ENCODE measurements around the gene EPB41L4A. TPM values are rescaled to one million over a fixed set of nuclear protein-coding genes. Genes with fewer than 3 reads are reported as not detected.

Gene EPB41L4A
- total and polyA plus RNA-seq, 12 donors, result 6.2 to 28.4 (median 17.5) TPM

DNA sequence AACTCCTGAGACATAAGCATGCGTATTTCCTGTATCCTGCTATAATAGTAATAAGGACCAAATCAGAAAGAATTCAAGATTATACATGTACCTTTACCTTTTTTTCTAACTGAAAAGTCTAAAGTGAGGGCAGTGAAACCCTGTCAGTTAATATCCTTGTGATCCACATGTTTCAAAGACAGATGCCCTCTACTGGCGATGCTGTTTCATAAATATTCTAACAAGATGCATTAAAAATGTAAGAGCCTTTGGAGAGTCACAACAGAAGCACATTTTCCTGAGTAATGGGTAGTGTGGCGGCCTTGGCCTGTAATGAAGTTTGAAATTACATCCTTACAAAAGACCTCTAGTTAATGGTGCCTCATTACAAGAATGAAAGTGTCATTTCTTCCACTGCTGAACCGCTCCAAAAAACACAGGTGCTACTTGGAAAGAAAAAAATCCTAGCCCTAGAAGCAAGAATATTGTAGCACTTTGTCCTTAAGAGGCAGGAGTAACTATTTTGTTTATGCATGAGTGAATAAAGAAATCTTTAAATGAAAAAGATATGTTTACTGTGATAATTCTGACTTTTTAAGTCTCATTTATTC lies 232.6 kb downstream of the EPB41L4A start:
- WGBS, 2 donors, result 76 to 79% methylated on average over 4 of the region's 4 CpGs

DNA sequence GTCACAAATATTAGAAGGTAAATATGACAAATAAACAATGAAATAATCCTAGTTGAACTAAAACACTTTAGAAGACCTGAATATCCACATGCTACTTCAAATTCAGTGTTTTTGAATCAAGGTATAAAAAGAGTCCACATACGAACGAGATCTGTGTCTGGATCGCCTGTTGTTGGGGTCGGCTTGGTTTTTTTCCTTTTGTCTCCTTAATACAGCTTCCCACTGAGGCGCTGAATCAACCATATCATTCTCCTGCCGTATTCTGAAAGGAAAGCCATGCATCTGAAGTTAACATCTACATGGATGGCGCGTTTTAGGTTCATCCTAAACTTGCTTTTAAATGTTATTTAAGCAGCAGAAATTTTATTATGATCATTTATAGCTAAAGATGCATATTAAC lies 235.2 kb downstream of the EPB41L4A start:
- Histone ChIP-seq H3K27me3 (no peaks in the 10 kb centered on the region), H3K9me3 (no peaks in the 10 kb centered on the region), H3K4me1 (no peaks in the 10 kb centered on the region), H3K36me3 (peaks cover 0 to 42% (median 4%) of the 10 kb centered on the region in 9 donors), H3K4me3 (no peak overlapping the region), H3K27ac (no peak overlapping the region)
- DNase-seq, result no peak
- no peak for ATAC-seq
- TF ChIP-seq, protein P1, sequence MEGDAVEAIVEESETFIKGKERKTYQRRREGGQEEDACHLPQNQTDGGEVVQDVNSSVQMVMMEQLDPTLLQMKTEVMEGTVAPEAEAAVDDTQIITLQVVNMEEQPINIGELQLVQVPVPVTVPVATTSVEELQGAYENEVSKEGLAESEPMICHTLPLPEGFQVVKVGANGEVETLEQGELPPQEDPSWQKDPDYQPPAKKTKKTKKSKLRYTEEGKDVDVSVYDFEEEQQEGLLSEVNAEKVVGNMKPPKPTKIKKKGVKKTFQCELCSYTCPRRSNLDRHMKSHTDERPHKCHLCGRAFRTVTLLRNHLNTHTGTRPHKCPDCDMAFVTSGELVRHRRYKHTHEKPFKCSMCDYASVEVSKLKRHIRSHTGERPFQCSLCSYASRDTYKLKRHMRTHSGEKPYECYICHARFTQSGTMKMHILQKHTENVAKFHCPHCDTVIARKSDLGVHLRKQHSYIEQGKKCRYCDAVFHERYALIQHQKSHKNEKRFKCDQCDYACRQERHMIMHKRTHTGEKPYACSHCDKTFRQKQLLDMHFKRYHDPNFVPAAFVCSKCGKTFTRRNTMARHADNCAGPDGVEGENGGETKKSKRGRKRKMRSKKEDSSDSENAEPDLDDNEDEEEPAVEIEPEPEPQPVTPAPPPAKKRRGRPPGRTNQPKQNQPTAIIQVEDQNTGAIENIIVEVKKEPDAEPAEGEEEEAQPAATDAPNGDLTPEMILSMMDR (IDR thresholded peaks at IDR 0.05), result no peak
- WGBS, 2 donors, result 93 to 94% methylated on average over 8 of the region's 8 CpGs
- intact Hi-C loops (cut with DNase I), result loop anchor here in 2 of 10 donors (5.0 to 10.0 kb wide), 3 partner anchors 343 to 561 kb away; no protein-coding TSS in a partner anchor

More for the DNA sequence above, 232.6 kb downstream of the EPB41L4A start:
- Histone ChIP-seq H3K27ac (no peak overlapping the region), H3K4me3 (no peak overlapping the region), H3K4me1 (no peaks in the 10 kb centered on the region), H3K27me3 (no peaks in the 10 kb centered on the region), H3K36me3 (peaks cover 0 to 51% (median 4%) of the 10 kb centered on the region in 9 donors), H3K9me3 (no peaks in the 10 kb centered on the region)
- ATAC-seq, result peak in 1 of 8 donors; percentile 56
- TF ChIP-seq, protein P1 (IDR thresholded peaks at IDR 0.05), result peak; percentile 16 to 66 (median 55)
- DNase-seq, result no peak
- intact Hi-C loops (cut with DNase I), result loop anchor here in 1 of 10 donors (10.0 kb wide), 2 partner anchors 348 to 558 kb away; no protein-coding TSS in a partner anchor

DNA sequence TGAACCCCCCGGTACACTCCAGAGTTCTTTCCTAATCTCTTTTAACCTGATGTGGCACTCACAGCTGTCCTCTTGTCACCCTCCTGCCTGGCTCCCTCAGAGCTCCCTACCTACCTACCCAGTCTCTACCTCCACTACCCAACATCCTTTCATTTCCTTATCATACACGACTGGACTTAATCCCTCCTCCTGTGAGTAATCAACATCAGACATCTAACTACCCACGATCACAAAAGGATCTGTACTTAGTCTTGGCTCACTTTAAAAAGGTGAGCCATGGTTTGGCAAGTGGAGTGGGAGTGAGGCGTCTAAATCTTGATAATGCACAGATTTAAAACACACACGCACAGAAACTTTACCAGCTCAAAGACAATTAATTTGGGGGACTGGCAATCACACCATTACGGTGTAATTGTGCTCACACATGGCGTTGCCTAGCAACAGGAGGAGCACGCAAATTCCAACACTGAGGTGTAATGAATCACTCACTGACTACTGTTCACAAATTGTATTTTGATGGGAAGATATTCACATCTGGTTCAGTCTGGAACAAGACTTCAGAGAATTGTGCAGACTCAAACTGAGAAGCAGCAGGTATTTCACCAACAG lies 235.9 kb downstream of the EPB41L4A start:
- TF ChIP-seq, protein P1 (IDR thresholded peaks at IDR 0.05), result no peak
- no peaks in the 10 kb centered on the region for H3K27me3 ChIP-seq
- ATAC-seq (peak in 2 of 8 donors; percentile 37 to 55), DNase-seq (no peak)
- no peaks in the 10 kb centered on the region for H3K9me3 ChIP-seq
- no peaks in the 10 kb centered on the region for H3K4me1 ChIP-seq
- WGBS, 2 donors, result 39 to 49% methylated on average over 8 of the region's 8 CpGs
- intact Hi-C loops (cut with DNase I), result loop anchor here in 2 of 10 donors (5.0 to 10.0 kb wide), 3 partner anchors 344 to 562 kb away; no protein-coding TSS in a partner anchor
- no peak overlapping the region for H3K4me3 ChIP-seq
- H3K27ac ChIP-seq, result no peak overlapping the region
- H3K36me3 ChIP-seq, result peaks cover 0 to 42% (median 4%) of the 10 kb centered on the region in 9 donors

DNA sequence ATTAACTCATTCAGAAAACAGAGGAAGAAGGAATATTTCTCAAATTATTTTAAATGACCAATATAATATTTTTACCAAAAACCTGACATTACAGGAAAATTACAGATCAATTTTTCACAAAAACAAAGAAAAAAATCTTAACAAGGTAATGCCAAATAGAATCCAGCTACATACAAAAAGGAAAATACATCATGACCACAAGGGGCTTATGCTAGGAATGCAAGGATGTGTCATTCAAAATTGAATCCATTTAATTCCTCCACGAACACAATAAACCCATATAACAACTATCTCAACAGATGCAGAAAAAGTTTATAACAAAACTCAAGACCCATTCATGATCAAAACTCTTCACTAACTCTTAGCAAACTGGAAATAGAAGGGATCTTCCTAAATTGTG lies 239.8 kb downstream of the EPB41L4A start:
- intact Hi-C loops (cut with DNase I), result loop anchor here in 4 of 10 donors (5.0 to 10.0 kb wide), 4 partner anchors 243 to 576 kb away; no protein-coding TSS in a partner anchor

More for the DNA sequence above, 239.8 kb downstream of the EPB41L4A start:
- Histone ChIP-seq H3K4me1 (peaks cover 0 to 6% (median 0%) of the 10 kb centered on the region in 9 donors), H3K4me3 (no peak overlapping the region), H3K9me3 (no peaks in the 10 kb centered on the region), H3K36me3 (peaks cover 0 to 40% (median 4%) of the 10 kb centered on the region in 9 donors), H3K27ac (no peak overlapping the region), H3K27me3 (no peaks in the 10 kb centered on the region)
- TF ChIP-seq, protein P1 (IDR thresholded peaks at IDR 0.05), result no peak
- DNase-seq (no peak), ATAC-seq (no peak)
- 88 to 93% methylated on average over 1 of the region's 1 CpG for WGBS, 2 donors

Data from heart right ventricle (tissue), 16 donors.